Right lobe of liver (tissue), 6 donors: ENCODE results near the gene AATK. TPM values are rescaled to one million over a fixed set of nuclear protein-coding genes. Genes with fewer than 3 reads are reported as not detected.
A peak's percentile ranks its signal among the peaks of the same experiment; 100 is the strongest.

ENCODE experiments used
- ATAC-seq, 4 donors: fragments of 200-7000 bp; cut with Tn5 transposase; one replicate each; pipeline ENCODE4 v1.9.1; 2020; ENCODE audit warnings: mild to moderate bottlenecking in 4 of 4, moderate library complexity in 4 of 4
- DNase-seq, 3 donors: peaks; one replicate each; pipeline ENCODE4 v3.0.0-alpha.2; 2020
- H3K27ac ChIP-seq, 3 donors: fragments of 200-600 bp; one replicate each; pipeline ENCODE4 v1.8.0; 2022
- H3K27me3 ChIP-seq, 2 donors: fragments of 200-600 bp; one replicate each; pipeline ENCODE4 v1.8.0; 2022
- H3K36me3 ChIP-seq, 4 donors: fragments of 200-600 bp; sonication (generic) in 1 of 4; one replicate each; pipeline versions ENCODE4 v1.5.1 to v1.8.0; 2017 to 2022; ENCODE audit warnings: control low read depth in 1 of 4
- H3K4me1 ChIP-seq, 4 donors: fragments of 200-600 bp; sonication (generic) in 1 of 4; one replicate each; pipeline versions ENCODE4 v1.5.1 to v1.8.0; 2017 to 2022; ENCODE audit warnings: control low read depth in 1 of 4
- H3K4me3 ChIP-seq, 3 donors: fragments of 200-600 bp; one replicate each; pipeline ENCODE4 v1.8.0; 2022
- H3K9me3 ChIP-seq, 4 donors: fragments of 200-600 bp; sonication (generic) in 1 of 4; one replicate each; pipeline versions ENCODE4 v1.5.1 to v1.8.0; 2017 to 2022; ENCODE audit warnings: control low read depth in 1 of 4
- POLR2A ChIP-seq: fragments of 450-650 bp; IDR thresholded peaks from one replicate; pipeline ENCODE4 v1.6.1; 2017; ENCODE audit warnings: antibody characterized with exemption, mild to moderate bottlenecking
- WGBS: methylation state at CpG from one replicate; pipeline ENCODE4 v1.1.6; 2018; ENCODE audit warnings: low coverage, low lambda C conversion rate; ENCODE audit not compliant: insufficient coverage; ENCODE audit errors: missing lambda C conversion rate; 5-methylcytosine and 5-hydroxymethylcytosine counted together
- intact Hi-C, 2 donors: fragments of 100-400 bp; cut with DNase I; formaldehyde crosslinking; loops; one replicate each; pipeline versions ENCODE4 v1.11.2 to v1.14.1; 2022
- microRNA counts: library from miRNA; unstranded; fragments of <30 nt; microRNA quantifications from one replicate; lab custom pipeline; 2016
- microRNA-seq, 2 donors: library from miRNA; unstranded; fragments of <30 nt; microRNA quantifications; one replicate each; pipeline ENCODE4, GENCODE V29; 2019 to 2020
- small RNA-seq, 2 experiments: library from RNA; depleted of rRNA; stranded (forward); fragments of <200 nt; gene quantifications; one replicate each; pipeline ENCODE3, GENCODE V24; 2016
- total RNA-seq, 6 experiments: library from RNA; depleted of rRNA in 2 of 6; stranded (reverse); fragments of >200 nt in 2 of 6; fragmentation: NEBNext Ultra II Directional in 3 of 6; extraction: Animal tissue kit (Norgen Biotek cat#: 25700) in 3 of 6; gene quantifications; one replicate each; pipeline versions ENCODE4 v1.1.0 to v1.2.4, GENCODE V29; 2016 to 2023
- TF ChIP-seq, protein P1 (sequence below), 4 donors: fragments of 200-600 bp in 3 of 4; fragments of 450-650 bp in 1 of 4; IDR thresholded peaks; one replicate each; pipeline versions ENCODE4 v1.5.1 to v1.8.0; 2016 to 2022; ENCODE audit warnings: antibody characterized with exemption in 4 of 4, mild to moderate bottlenecking in 2 of 4
- donor health status: DM: no; HTN: yes; CAD: no.
- donor health status: DM: no; HTN: no; CAD: no.
- donor health status: DM: no; HTN: no; CAD: no.
- donor health status: DM: no; HTN: yes; CAD: no.
- donor health status: DM: no; HTN: yes; CAD: no.

Gene AATK
- total RNA-seq, 6 experiments from 2014 or later: 0.31 to 1.2 (median 0.86) TPM

DNA sequence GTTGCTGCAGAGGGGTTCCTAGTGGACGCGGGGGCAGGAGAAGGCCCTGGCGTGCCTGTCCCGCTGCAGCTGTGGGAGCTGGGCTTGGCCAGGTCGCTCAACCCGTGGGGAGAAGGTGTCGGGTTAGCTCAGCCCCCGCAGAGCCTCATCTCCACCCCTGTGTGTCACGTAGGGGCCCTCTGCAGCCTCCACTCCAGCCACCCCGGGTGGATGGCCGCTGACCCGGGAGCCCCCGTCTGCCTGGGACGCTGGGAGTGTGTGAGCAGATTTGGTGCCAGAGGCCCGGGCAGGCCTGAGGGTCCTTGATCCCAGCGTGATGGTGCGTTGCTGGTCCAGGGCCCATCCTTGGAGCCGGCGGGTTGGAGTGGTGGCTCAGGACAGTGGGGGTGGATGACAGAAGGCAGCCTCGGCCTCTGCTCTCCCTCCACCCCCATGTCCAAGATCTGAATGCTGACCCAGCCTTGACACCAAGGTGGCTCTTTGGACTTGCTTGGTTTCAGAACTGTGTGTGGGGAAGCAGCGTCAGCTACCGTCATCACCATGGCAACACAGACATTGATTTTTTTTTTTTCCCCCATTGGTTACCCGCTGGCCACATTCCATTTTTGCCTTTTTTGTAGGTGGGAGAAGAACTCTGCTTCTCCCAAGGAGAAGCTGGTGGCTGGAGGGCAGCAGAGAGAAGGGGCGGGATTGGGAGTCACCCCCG lies 95.3 kb downstream of the AATK start:
- ATAC-seq (peak in 3 of 4 donors; percentile 3 to 49 (median 17)), DNase-seq (no peak)
- Histone ChIP-seq H3K4me3 (no peak overlapping the region), H3K4me1 (peaks cover 0 to 57% (median 26%) of the 10 kb centered on the region in 4 donors), H3K27ac (peak overlapping the region in 2 of 3 donors; percentile 67 to 90), H3K27me3 (no peaks in the 10 kb centered on the region), H3K9me3 (no peaks in the 10 kb centered on the region), H3K36me3 (peaks cover 0 to 4% (median 0%) of the 10 kb centered on the region in 4 donors)
- TF ChIP-seq POLR2A: no peak
- TF ChIP-seq, protein P1, sequence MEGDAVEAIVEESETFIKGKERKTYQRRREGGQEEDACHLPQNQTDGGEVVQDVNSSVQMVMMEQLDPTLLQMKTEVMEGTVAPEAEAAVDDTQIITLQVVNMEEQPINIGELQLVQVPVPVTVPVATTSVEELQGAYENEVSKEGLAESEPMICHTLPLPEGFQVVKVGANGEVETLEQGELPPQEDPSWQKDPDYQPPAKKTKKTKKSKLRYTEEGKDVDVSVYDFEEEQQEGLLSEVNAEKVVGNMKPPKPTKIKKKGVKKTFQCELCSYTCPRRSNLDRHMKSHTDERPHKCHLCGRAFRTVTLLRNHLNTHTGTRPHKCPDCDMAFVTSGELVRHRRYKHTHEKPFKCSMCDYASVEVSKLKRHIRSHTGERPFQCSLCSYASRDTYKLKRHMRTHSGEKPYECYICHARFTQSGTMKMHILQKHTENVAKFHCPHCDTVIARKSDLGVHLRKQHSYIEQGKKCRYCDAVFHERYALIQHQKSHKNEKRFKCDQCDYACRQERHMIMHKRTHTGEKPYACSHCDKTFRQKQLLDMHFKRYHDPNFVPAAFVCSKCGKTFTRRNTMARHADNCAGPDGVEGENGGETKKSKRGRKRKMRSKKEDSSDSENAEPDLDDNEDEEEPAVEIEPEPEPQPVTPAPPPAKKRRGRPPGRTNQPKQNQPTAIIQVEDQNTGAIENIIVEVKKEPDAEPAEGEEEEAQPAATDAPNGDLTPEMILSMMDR (IDR thresholded peaks at IDR 0.05): no peak
- intact Hi-C loops: no loop called here
- WGBS: 54% methylated on average over 8 of the region's 25 CpGs

DNA sequence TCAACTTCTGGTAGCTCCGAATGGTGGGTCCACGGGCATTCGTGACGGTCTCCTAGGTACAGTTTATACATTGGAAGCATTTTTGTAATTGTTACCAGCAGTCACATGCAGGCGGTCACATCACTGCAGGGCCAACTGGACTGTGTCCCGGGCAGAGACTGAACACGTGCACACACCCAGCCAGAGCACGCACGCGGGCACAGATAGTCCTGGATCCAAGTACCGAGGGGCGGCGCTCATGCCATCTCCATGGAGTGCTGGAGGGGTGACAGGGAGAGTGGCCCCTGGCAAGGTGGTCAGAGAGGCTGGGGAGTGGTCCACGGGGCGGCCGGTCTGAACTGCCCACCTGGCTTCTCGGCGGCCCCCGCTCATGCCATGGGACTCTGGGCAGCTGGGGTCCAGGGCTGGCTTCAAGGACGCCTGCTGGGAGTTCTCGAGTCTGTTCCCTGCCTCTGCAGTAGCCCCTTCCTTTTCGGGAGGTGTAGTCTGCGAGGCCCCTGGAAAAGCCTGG lies 96.8 kb downstream of the AATK start:
- Histone ChIP-seq H3K9me3 (no peaks in the 10 kb centered on the region), H3K4me3 (no peak overlapping the region), H3K36me3 (peaks cover 0 to 4% (median 0%) of the 10 kb centered on the region in 4 donors), H3K27ac (peak overlapping the region in 2 of 3 donors; percentile 90), H3K27me3 (no peaks in the 10 kb centered on the region), H3K4me1 (peaks cover 0 to 72% (median 35%) of the 10 kb centered on the region in 4 donors)
- TF ChIP-seq, protein P1 (IDR thresholded peaks at IDR 0.05): peak in 2 of 4 donors; percentile 19 to 27
- no peak for TF ChIP-seq POLR2A
- WGBS: 47% methylated on average over 11 of the region's 23 CpGs
- intact Hi-C loops: no loop called here
- DNase-seq (peak; percentile 74 to 91 (median 89)), ATAC-seq (peak; percentile 47 to 72 (median 54))

DNA sequence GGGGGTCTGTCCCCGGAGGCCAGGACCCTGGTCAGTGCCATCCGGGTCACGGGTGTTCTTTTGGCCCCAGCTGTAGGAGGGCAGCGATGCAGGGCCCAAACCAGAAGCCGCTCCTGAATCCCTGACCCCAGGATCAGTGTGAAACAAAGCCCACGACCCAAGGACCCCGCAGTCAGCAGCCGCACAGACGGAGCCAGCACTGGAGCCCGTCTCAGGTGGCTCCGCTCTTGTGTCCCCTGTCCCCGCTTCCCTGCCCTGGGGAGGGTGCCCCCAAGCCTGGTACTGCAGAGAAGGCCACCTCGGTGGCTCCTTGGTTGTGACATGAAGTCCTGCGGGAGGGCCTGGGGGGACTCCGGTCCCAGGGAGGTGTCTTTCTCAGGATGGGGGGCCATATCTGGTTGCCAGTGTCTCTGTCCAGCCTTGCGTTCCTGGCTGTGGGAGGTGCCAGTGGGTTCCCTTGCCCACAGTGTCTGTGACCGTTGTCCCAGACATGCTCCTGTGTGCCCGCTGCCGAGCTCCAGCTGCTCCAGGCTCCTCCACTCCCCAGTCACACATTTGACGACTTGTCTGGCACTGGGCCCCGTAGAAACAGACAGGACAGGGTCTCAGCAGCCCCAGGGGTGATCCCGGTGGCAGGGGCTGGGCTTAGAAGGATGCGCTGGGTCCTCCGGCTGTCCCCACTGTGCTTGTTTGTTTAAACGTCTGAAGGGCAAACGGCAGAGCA lies 97.4 kb downstream of the AATK start:
- no peak for TF ChIP-seq POLR2A
- TF ChIP-seq, protein P1 (IDR thresholded peaks at IDR 0.05): no peak
- peak overlapping the region in 2 of 3 donors; percentile 90 for H3K27ac ChIP-seq
- no peak overlapping the region for H3K4me3 ChIP-seq
- H3K9me3 ChIP-seq: no peaks in the 10 kb centered on the region
- DNase-seq (peak in 2 of 3 donors; percentile 28 to 75), ATAC-seq (peak in 3 of 4 donors; percentile 4 to 18 (median 5))
- H3K4me1 ChIP-seq: peaks cover 0 to 79% (median 38%) of the 10 kb centered on the region in 4 donors
- 72% methylated on average over 7 of the region's 26 CpGs for WGBS
- H3K36me3 ChIP-seq: peaks cover 0 to under 1% (median 0%) of the 10 kb centered on the region in 4 donors
- intact Hi-C loops: no loop called here
- H3K27me3 ChIP-seq: no peaks in the 10 kb centered on the region

DNA sequence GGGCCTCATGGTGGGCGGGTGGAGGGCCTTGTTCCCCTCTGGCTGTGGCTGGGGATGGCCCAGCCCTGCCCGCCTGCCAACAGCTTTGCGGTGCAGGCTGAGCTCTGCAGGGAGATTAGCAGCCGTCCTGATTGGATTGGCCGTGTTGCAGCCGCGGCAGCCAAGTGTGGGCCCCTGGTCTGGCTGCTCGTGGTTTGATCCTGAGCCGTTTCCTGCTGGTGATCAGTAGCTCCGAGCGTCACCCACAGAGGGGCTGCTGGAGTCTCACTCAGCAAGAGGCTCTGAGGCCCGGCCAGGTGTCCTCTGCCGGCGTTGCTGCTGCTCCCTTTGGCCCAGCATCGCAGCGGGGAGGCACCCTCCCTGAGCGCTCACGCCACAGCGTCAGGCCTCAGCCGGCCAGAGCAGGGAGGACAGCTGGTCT lies 98.6 kb downstream of the AATK start:
- H3K4me1 ChIP-seq: peaks cover 0 to 82% (median 41%) of the 10 kb centered on the region in 4 donors
- intact Hi-C loops: no loop called here
- H3K9me3 ChIP-seq: no peaks in the 10 kb centered on the region
- no peak for TF ChIP-seq POLR2A
- TF ChIP-seq, protein P1 (IDR thresholded peaks at IDR 0.05): no peak
- ATAC-seq (no peak), DNase-seq (no peak)
- no peaks in the 10 kb centered on the region for H3K27me3 ChIP-seq
- peak overlapping the region in 1 of 3 donors; percentile 90 for H3K27ac ChIP-seq
- WGBS: 50% methylated on average over 1 of the region's 20 CpGs
- no peak overlapping the region for H3K4me3 ChIP-seq
- no peaks in the 10 kb centered on the region for H3K36me3 ChIP-seq

MicroRNAs encoded within 50 kb of the gene (microRNA counts, 767-probe panel; counts per million panel counts)
- microRNA hsa-miR-1250 (lab: Ali Mortazavi, UCI) (237 counts per million), microRNA hsa-miR-338-3p (lab: Ali Mortazavi, UCI) (237 counts per million), microRNA hsa-miR-338-5p (lab: Ali Mortazavi, UCI) (237 counts per million), microRNA hsa-miR-657 (lab: Ali Mortazavi, UCI) (237 counts per million)

Small RNAs within 50 kb of the gene (microRNA-seq; reads per million reads assigned to microRNA genes)
- gene MIR1250: 0 reads per million in 2 donors
- gene MIR3065: 0 reads per million in 2 donors
- gene MIR338: 0 reads per million in 2 donors
- 0 reads per million in 2 donors for gene MIR657

Small RNAs within 50 kb of the gene (small RNA-seq; reads per million reads assigned to genes)
- gene MIR1250 (0 reads per million in 2 experiments), gene MIR3065 (3.1 to 4.9 reads per million in 2 experiments), gene MIR657 (0 reads per million in 2 experiments)

Other genes with a start within 250 kb of the AATK start
- gene CHMP6, start 174.4 kb downstream of the AATK start, total RNA-seq: 10 to 100 TPM; 13.4 to 27.8 (median 15.6) TPM
- 100 to 1,000 TPM in 1 of 6 experiments, 10 to 100 TPM in 5; 46.6 to 139 (median 63.3) TPM for gene BAIAP2, start 131.1 kb downstream of the AATK start, total RNA-seq
- not detected for gene PVALEF, start 714 bp downstream of the AATK start, total RNA-seq
- 1 to 10 TPM; 1.5 to 4.3 (median 2.1) TPM for gene CEP131, start 56.7 kb upstream of the AATK start, total RNA-seq
- gene TEPSIN, start 72.8 kb upstream of the AATK start, total RNA-seq: 10 to 100 TPM; 11.9 to 27.6 (median 18.1) TPM
- gene NDUFAF8, start 73.1 kb upstream of the AATK start, total RNA-seq: 10 to 100 TPM; 15.7 to 35.9 (median 23.3) TPM
- 100 to 1,000 TPM in 1 of 6 experiments, 10 to 100 TPM in 5; 60.9 to 104 (median 86.1) TPM for gene SLC38A10, start 129.1 kb upstream of the AATK start, total RNA-seq
- gene BAHCC1, start 229.2 kb upstream of the AATK start, total RNA-seq: 1 to 10 TPM; 2.5 to 6.4 (median 4.9) TPM